ES-I3 (cell line): Measurements from ENCODE around the gene GCKR.

Source experiments
- H3K36me3 ChIP-seq: 2 replicates; pipeline ENCODE4 v1.6.1; 2013; ENCODE audit warnings: mild to moderate bottlenecking, low read length, control low read depth, moderate library complexity; ENCODE audit not compliant: insufficient read depth
- H3K4me1 ChIP-seq: 2 replicates; pipeline ENCODE4 v1.6.1; 2013; ENCODE audit warnings: mild to moderate bottlenecking, control low read depth, low read length; ENCODE audit not compliant: insufficient read depth
- H3K9ac ChIP-seq: 2 replicates; pipeline ENCODE4 v1.6.1; 2013; ENCODE audit warnings: low read depth, mild to moderate bottlenecking, low read length, moderate library complexity
- H3K9me3 ChIP-seq: 2 replicates; pipeline ENCODE4 v1.6.1; 2013; ENCODE audit warnings: mild to moderate bottlenecking, low read length, moderate library complexity; ENCODE audit not compliant: control insufficient read depth, insufficient read depth

Gene GCKR

GRCh38 chr2:27496357-27497287 is at the start of gene GCKR:
TSS of gene GCKR (plus strand) at chr2:27496839. CDS start at chr2:27496905, 66 bp downstream.
- no peaks in the 10 kb centered on the region for H3K36me3 ChIP-seq
- no peaks in the 10 kb centered on the region for H3K9me3 ChIP-seq
- H3K4me1 ChIP-seq, result peaks cover 7% of the 10 kb centered on the region; the same call in 1 of the 2 replicates
- H3K9ac ChIP-seq, result peak within 1 kb of the TSS; percentile 64; the same call in 1 of the 2 replicates

GRCh38 chr2:27448381-27448780 is 48.3 kb upstream of the GCKR start:
- H3K4me1 ChIP-seq, result no peaks in the 10 kb centered on the region
- H3K9ac ChIP-seq, result no peak overlapping the region
- H3K9me3 ChIP-seq, result no peaks in the 10 kb centered on the region
- H3K36me3 ChIP-seq, result peaks cover 5% of the 10 kb centered on the region

GRCh38 chr2:27451095-27451494 is 45.5 kb upstream of the GCKR start:
- Histone ChIP-seq H3K9me3 (no peaks in the 10 kb centered on the region), H3K4me1 (no peaks in the 10 kb centered on the region), H3K36me3 (peaks cover 9% of the 10 kb centered on the region), H3K9ac (no peak overlapping the region)

- Histone ChIP-seq H3K9ac (no peak overlapping the region), H3K4me1 (no peaks in the 10 kb centered on the region), H3K36me3 (peaks cover 10% of the 10 kb centered on the region), H3K9me3 (no peaks in the 10 kb centered on the region)
These were observed 42.7 kb upstream of the GCKR start for GRCh38 chr2:27453968-27454367.

- no peaks in the 10 kb centered on the region for H3K9me3 ChIP-seq
- peaks cover 5% of the 10 kb centered on the region for H3K36me3 ChIP-seq
- H3K4me1 ChIP-seq, result peaks cover 10% of the 10 kb centered on the region; the same call in 1 of the 2 replicates
- H3K9ac ChIP-seq, result no peak overlapping the region; the same call in 1 of the 2 replicates
These were observed 35.5 kb upstream of the GCKR start for GRCh38 chr2:27461118-27461517.

- Histone ChIP-seq H3K9ac (no peak overlapping the region), H3K9me3 (no peaks in the 10 kb centered on the region), H3K36me3 (no peaks in the 10 kb centered on the region; the same call in none of the 2 replicates), H3K4me1 (peaks cover 8% of the 10 kb centered on the region; the same call in 1 of the 2 replicates)
These were observed 32.2 kb upstream of the GCKR start for GRCh38 chr2:27464443-27464842.

GRCh38 chr2:27471961-27472360 is 24.7 kb upstream of the GCKR start:
- Histone ChIP-seq H3K36me3 (no peaks in the 10 kb centered on the region; the same call in 1 of the 2 replicates), H3K9ac (no peak overlapping the region), H3K9me3 (no peaks in the 10 kb centered on the region), H3K4me1 (no peaks in the 10 kb centered on the region)

GRCh38 chr2:27485496-27485895 is 11.1 kb upstream of the GCKR start:
- H3K9ac ChIP-seq, result no peak overlapping the region
- no peaks in the 10 kb centered on the region for H3K9me3 ChIP-seq
- H3K4me1 ChIP-seq, result no peaks in the 10 kb centered on the region
- H3K36me3 ChIP-seq, result peaks cover 5% of the 10 kb centered on the region; the same call in 1 of the 2 replicates

GRCh38 chr2:27489118-27489497 is 7.5 kb upstream of the GCKR start:
- Histone ChIP-seq H3K9me3 (no peaks in the 10 kb centered on the region), H3K9ac (peak overlapping the region; percentile 62; the same call in 1 of the 2 replicates), H3K4me1 (no peaks in the 10 kb centered on the region), H3K36me3 (no peaks in the 10 kb centered on the region)

GRCh38 chr2:27489498-27490397 is 6.9 kb upstream of the GCKR start, which contains the start of gene IFT172:
TSS of gene IFT172 (minus strand) at chr2:27489743. CDS start at chr2:27489653, 90 bp downstream.
- Histone ChIP-seq H3K4me1 (no peaks in the 10 kb centered on the region), H3K36me3 (no peaks in the 10 kb centered on the region), H3K9me3 (no peaks in the 10 kb centered on the region), H3K9ac (peak within 1 kb of the TSS; percentile 62; the same call in 1 of the 2 replicates)

GRCh38 chr2:27492557-27492956 is 4.1 kb upstream of the GCKR start:
- H3K4me1 ChIP-seq, result peaks cover 7% of the 10 kb centered on the region; the same call in 1 of the 2 replicates
- H3K9ac ChIP-seq, result no peak overlapping the region
- no peaks in the 10 kb centered on the region for H3K36me3 ChIP-seq
- H3K9me3 ChIP-seq, result no peaks in the 10 kb centered on the region

GRCh38 chr2:27493948-27494283 is 2.7 kb upstream of the GCKR start:
- Histone ChIP-seq H3K4me1 (peaks cover 7% of the 10 kb centered on the region; the same call in 1 of the 2 replicates), H3K9ac (peak overlapping the region; percentile 64; the same call in 1 of the 2 replicates), H3K9me3 (no peaks in the 10 kb centered on the region), H3K36me3 (no peaks in the 10 kb centered on the region)

- peak overlapping the region; percentile 64 for H3K9ac ChIP-seq
- H3K4me1 ChIP-seq, result peaks cover 7% of the 10 kb centered on the region; the same call in 1 of the 2 replicates
- H3K9me3 ChIP-seq, result no peaks in the 10 kb centered on the region
- no peaks in the 10 kb centered on the region for H3K36me3 ChIP-seq
These were observed 2.2 kb upstream of the GCKR start for GRCh38 chr2:27494284-27494943.
